ENCODE data around the gene SERBP1.

The SERBP1 gene

DNA sequence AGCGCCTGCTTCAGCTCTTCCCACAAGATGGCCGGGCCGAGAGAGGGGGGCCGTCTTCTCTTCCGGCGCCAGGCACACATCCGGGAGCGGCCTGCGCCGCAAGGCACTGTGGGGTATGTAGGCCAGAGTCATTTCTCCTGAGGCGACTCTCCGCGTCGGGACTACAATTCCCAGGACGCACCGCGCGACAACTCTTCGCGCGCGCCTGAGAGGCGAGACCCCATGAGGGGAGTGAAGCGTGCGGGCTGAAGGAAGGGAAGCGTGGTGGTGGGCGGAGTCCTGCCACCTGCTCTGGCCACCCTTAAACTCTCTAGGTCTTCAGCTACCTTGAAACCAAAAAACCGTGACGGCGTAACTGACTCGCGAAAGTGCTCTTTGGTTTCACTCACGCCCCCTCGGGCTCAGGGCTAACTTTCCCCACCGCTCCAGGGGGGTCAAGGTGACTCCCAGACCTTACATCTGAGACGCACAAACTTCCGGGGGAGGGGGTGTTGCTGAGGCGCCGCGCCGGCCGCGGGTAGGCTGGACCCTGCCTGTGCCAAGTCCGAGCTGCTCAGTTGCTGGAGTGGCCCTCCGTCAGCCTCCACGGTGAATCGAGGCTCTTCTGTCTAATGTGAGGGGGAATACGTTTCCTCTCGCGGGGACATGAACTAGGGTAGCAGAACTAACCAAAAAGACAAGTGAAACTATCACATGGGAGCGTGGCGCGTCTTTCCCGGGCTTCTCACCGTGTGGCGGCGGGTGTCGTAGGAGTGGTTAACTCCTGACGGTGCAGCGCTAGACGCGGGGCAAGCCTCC lies at the start of gene SERBP1:
Gene SERBP1, minus strand, starts transcription at position 45 of the 798 bp plus-strand sequence. CDS start 102 bp downstream, outside the sequence.
- H3K4me3 ChIP-seq (ENCODE audit: low read length): peak within 1 kb of the TSS; percentile 93
- DNase-seq (ENCODE audit: low read depth): peak; percentile 92
- TF ChIP-seq, protein P1, sequence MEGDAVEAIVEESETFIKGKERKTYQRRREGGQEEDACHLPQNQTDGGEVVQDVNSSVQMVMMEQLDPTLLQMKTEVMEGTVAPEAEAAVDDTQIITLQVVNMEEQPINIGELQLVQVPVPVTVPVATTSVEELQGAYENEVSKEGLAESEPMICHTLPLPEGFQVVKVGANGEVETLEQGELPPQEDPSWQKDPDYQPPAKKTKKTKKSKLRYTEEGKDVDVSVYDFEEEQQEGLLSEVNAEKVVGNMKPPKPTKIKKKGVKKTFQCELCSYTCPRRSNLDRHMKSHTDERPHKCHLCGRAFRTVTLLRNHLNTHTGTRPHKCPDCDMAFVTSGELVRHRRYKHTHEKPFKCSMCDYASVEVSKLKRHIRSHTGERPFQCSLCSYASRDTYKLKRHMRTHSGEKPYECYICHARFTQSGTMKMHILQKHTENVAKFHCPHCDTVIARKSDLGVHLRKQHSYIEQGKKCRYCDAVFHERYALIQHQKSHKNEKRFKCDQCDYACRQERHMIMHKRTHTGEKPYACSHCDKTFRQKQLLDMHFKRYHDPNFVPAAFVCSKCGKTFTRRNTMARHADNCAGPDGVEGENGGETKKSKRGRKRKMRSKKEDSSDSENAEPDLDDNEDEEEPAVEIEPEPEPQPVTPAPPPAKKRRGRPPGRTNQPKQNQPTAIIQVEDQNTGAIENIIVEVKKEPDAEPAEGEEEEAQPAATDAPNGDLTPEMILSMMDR (conservative IDR thresholded peaks at IDR 0.05; ENCODE audit: low read length): no peak; the same call in 1 of the 2 replicates

- peak; percentile 18 for DNase-seq (ENCODE audit: low read depth)
- no peak overlapping the region for H3K4me3 ChIP-seq (ENCODE audit: low read length)
- TF ChIP-seq, protein P1 (conservative IDR thresholded peaks at IDR 0.05; ENCODE audit: low read length): no peak
Observed at GRCh38 chr1:67479146-67479891, 49.1 kb upstream of the SERBP1 start.

GRCh38 chr1:67476906-67477305 lies 46.7 kb upstream of the SERBP1 start:
- no peak for DNase-seq (ENCODE audit: low read depth)
- TF ChIP-seq, protein P1 (conservative IDR thresholded peaks at IDR 0.05; ENCODE audit: low read length): no peak
- no peak overlapping the region for H3K4me3 ChIP-seq (ENCODE audit: low read length)

DNA sequence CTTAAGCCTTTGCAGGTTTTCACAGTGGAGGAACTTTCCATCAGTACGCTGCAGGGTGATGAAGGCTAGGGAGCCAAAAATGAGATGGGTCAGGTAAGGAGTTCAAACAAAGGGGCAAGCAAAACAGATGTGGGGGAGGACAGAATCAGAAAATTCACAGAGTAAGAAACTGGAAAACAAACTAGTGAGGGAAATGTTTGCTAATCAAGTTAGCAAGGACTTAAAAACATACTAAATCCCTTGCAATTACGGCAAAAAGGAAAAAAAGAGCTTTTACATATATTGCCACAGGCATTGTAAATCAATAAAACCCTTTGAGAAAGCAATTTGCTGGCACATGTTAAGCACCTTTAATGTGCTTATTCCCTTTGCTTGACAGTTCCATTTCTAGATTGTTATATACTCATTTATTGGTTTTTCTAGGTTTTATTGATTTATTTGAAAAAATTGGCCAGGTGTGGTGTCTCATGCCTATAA lies 45.8 kb upstream of the SERBP1 start:
- TF ChIP-seq, protein P1 (conservative IDR thresholded peaks at IDR 0.05; ENCODE audit: low read length): no peak
- no peak overlapping the region for H3K4me3 ChIP-seq (ENCODE audit: low read length)
- DNase-seq (ENCODE audit: low read depth): no peak

DNA sequence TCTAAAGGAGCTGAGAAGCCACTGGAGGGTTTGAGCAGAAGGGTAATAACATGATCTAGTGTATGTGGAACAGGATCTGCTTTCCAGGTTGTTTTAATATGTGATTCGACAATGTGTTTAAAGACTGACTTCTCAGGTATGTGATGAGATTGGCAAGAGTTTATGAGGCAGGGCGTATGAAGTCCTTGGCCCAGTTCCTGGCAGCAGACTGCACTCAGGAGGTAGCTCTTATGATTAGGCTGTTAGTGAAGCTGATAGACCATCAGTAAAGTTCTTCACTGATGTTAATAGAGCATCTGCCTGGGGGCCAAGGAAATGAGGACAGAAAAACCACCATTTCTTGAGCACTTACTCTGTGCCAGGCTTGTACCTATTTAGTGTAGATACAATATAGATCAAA lies 41.9 kb upstream of the SERBP1 start:
- H3K4me3 ChIP-seq (ENCODE audit: low read length): no peak overlapping the region
- no peak for DNase-seq (ENCODE audit: low read depth)

GRCh38 chr1:67469431-67469830 lies 39.2 kb upstream of the SERBP1 start:
- no peak for DNase-seq (ENCODE audit: low read depth)
- TF ChIP-seq, protein P1 (conservative IDR thresholded peaks at IDR 0.05; ENCODE audit: low read length): no peak
- H3K4me3 ChIP-seq (ENCODE audit: low read length): no peak overlapping the region

More for the DNA sequence above, 41.9 kb upstream of the SERBP1 start:
- TF ChIP-seq, protein P1 (conservative IDR thresholded peaks at IDR 0.05; ENCODE audit: low read length): no peak

All from AG10803 (cell line).